Gastroesophageal sphincter (tissue), 3 donors: ENCODE results near the gene CD3E.

Experiments used
- EP300 ChIP-seq: sonication (generic); formaldehyde crosslinking; IDR thresholded peaks from one replicate; pipeline ENCODE4 v1.6.1; 2017; ENCODE audit warnings: antibody characterized with exemption, mild to moderate bottlenecking
- POLR2AphosphoS5 ChIP-seq: sonication (generic); formaldehyde crosslinking; IDR thresholded peaks from one replicate; pipeline ENCODE4 v1.6.1; 2017; ENCODE audit warnings: antibody characterized with exemption
- TF ChIP-seq, protein P1 (sequence below), 4 experiments: fragments of 200-600 bp in 2 of 4; fragments of 450-650 bp in 2 of 4; sonication (generic) in 1 of 4; IDR thresholded peaks; one replicate each; pipeline ENCODE4 v1.5.1; 2017 to 2019; ENCODE audit warnings: antibody characterized with exemption in 4 of 4, mild to moderate bottlenecking in 2 of 4, moderate library complexity in 2 of 4

DNA sequence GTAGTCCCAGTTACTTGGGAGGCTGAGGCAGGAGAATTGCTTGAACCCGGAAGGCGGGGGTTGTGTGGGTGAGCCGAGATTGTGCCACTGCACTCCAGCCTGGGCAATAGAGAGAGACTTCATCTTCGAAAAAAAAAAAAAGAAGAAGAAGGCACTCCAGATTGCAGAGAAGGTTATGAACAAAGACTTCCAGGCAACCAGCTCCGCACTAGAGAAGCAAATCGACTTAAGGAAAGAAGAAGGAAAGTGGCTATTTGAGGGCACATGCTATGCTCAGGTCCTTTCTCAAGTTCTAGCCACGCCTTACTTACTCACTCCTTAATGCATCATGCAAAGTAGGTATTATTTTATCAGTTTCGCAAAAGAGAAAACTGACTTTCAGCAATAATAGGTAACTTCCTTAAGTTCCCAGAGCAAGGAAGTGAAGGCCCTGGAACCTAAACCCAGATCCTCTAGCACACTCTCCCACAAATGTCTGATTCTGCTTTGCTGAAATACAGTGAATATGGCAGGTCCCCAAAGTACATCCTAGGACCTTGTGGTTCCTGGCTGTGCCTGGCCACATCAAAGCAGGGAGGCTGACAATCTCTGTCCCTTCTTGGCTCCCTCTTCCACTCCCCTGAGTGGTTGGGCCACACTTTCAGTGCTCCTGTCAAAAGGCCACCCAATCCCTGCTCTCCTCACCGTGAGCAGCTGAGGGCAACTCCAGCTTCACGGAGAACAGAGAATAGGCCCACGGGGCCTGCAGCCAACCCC, 14.2 kb downstream of the CD3E start:
- TF ChIP-seq POLR2AphosphoS5 (no peak), EP300 (no peak)
- TF ChIP-seq, protein P1, sequence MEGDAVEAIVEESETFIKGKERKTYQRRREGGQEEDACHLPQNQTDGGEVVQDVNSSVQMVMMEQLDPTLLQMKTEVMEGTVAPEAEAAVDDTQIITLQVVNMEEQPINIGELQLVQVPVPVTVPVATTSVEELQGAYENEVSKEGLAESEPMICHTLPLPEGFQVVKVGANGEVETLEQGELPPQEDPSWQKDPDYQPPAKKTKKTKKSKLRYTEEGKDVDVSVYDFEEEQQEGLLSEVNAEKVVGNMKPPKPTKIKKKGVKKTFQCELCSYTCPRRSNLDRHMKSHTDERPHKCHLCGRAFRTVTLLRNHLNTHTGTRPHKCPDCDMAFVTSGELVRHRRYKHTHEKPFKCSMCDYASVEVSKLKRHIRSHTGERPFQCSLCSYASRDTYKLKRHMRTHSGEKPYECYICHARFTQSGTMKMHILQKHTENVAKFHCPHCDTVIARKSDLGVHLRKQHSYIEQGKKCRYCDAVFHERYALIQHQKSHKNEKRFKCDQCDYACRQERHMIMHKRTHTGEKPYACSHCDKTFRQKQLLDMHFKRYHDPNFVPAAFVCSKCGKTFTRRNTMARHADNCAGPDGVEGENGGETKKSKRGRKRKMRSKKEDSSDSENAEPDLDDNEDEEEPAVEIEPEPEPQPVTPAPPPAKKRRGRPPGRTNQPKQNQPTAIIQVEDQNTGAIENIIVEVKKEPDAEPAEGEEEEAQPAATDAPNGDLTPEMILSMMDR (IDR thresholded peaks at IDR 0.05), result no peak
